Epithelial cell of esophagus (primary cell): Measurements from ENCODE around the gene S1PR5.

Source experiments
- DNase-seq: peaks from one replicate; pipeline ENCODE4 v3.0.0; 2010; ENCODE audit warnings: low read depth
- H3K4me3 ChIP-seq: 2 replicates; pipeline ENCODE4 v1.5.1; 2011; ENCODE audit warnings: mild to moderate bottlenecking, low read length, control low read depth
- CTCF ChIP-seq: IDR thresholded peaks from 2 replicates; pipeline ENCODE4 v1.5.1; 2011; ENCODE audit warnings: low read depth, mild to moderate bottlenecking, low read length, control low read depth, inconsistent platforms; ENCODE audit not compliant: insufficient read depth; ENCODE audit errors: missing control alignments

The S1PR5 gene, protein sequence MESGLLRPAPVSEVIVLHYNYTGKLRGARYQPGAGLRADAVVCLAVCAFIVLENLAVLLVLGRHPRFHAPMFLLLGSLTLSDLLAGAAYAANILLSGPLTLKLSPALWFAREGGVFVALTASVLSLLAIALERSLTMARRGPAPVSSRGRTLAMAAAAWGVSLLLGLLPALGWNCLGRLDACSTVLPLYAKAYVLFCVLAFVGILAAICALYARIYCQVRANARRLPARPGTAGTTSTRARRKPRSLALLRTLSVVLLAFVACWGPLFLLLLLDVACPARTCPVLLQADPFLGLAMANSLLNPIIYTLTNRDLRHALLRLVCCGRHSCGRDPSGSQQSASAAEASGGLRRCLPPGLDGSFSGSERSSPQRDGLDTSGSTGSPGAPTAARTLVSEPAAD

GRCh38 chr19:10517361-10517759 is at the start of gene S1PR5:
Gene S1PR5 (minus strand): TSS chr19:10517447. CDS start chr19:10515011, 2,436 bp downstream.
- TF ChIP-seq CTCF: no peak
- peak; percentile 44 for DNase-seq
- H3K4me3 ChIP-seq: peak within 1 kb of the TSS; percentile 74

DNA sequence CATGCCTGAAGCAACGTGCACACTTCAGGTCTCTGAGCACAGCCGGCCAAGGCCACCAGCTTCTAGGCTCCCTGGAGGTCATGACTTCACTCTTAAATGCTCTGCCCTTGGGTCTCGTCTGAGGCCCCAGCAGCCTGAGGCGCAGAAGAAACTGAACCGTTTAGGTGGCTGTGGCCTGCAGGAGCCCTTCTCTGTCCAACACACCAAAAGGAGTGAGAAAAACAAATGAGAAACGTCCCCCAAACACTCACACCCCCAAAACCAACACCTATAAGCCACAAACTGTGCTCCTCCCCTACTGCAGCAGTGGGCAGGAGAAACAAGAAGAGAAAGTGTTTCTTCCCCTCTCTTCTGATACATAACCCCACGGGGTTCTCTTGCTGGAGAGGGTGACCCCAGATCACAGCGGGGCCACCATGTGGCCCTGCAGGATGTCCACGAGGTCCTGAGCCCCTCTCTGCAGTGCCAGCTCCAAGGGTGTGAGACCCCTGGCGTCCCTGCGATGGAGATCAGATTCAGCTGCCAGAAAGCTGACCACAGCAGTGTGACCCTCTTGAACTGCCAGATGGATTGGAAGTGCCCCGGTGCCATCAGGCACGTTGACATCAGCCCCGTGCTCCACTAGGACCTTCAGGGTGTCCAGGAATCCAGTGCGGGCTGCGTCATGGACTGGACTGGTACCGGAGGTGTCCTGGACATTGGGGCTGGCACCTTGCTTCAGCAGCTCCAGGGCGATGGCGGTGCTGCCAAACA is 49.6 kb upstream of the S1PR5 start:
- H3K4me3 ChIP-seq: no peak overlapping the region
- TF ChIP-seq CTCF: no peak
- DNase-seq: no peak

DNA sequence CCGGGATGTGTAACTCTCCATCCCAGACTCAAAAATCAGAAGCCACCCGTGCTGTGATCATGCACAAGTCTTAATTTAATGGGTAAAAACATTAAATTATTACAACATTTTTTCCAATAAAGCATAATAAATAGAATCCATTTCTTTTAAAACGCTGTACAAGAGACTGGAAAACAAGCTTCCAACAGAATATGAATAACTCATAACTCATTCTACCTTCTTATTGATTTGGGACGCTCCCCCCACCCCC is 49.1 kb upstream of the S1PR5 start:
- TF ChIP-seq CTCF: no peak
- DNase-seq: no peak
- peak overlapping the region; percentile 83 for H3K4me3 ChIP-seq

GRCh38 chr19:10565567-10566407 is 48.5 kb upstream of the S1PR5 start, which contains the start of gene KRI1:
Gene KRI1 (minus strand): TSS chr19:10566010. CDS start chr19:10565999, 11 bp downstream.
- peak within 1 kb of the TSS; percentile 83 for H3K4me3 ChIP-seq
- peak; percentile 97 for DNase-seq
- TF ChIP-seq CTCF: no peak

DNA sequence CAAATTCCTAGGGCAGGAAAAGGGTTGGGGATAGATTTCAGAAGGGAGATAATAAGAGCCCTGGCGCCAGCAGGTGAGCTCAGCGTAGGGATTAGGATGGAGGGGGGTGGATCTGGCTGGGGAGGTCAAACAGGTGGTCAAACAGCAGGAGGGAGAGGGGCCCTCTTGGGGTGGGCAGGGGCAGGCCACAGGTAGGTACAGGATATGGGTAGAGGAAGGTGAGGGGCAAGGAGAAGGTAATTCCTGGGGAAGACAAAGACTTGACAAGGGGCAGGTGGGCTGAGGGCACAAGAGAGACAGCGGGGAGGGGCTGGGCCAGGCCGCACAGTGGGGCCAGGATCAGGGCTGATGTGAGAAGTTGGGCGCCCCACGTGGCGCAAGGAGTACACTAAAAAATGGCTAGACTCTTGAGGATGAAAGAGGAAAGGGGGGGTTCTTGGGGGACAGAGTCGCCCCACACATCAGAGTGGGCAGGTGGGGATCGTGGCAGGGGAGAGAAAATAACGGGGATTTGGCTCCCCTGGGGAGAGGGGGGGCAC is 47.9 kb upstream of the S1PR5 start:
- peak; percentile 41 for DNase-seq
- H3K4me3 ChIP-seq: peak overlapping the region; percentile 83
- peak; percentile 40 for TF ChIP-seq CTCF

- TF ChIP-seq CTCF: no peak
- DNase-seq: no peak
- H3K4me3 ChIP-seq: no peak overlapping the region
These were observed 45.4 kb upstream of the S1PR5 start for GRCh38 chr19:10562609-10563008.
